SK-N-SH treated with all-trans-retinoic acid at 6 μM for 48 hours (cell line): ENCODE results near the gene PROCA1.

Experiments
- ATAC-seq: fragments of 200-7000 bp; cut with Tn5 transposase; 3 replicates; pipeline ENCODE4 v1.9.1; 2020; ENCODE audit warnings: mild to moderate bottlenecking, moderate library complexity
- ARNTL ChIP-seq: fragments of 450-650 bp; formaldehyde crosslinking; IDR thresholded peaks from 2 replicates; pipeline ENCODE4 v1.5.0; 2020; ENCODE audit warnings: low read depth, mild to moderate bottlenecking, moderate library complexity, borderline replicate concordance
- CSRNP3 ChIP-seq: fragments of 250-450 bp; sonication (Bioruptor Pico); IDR thresholded peaks from 2 replicates; pipeline ENCODE4 v1.5.1; 2021; ENCODE audit warnings: mild to moderate bottlenecking, moderate library complexity
- ESRRG ChIP-seq: fragments of 250-450 bp; sonication (Bioruptor Pico); IDR thresholded peaks from 2 replicates; pipeline ENCODE4 v1.6.1; 2021; ENCODE audit warnings: mild to moderate bottlenecking
- OSR1 ChIP-seq: fragments of 250-450 bp; sonication (Bioruptor Pico); IDR thresholded peaks from 2 replicates; pipeline ENCODE4 v1.8.0; 2022; ENCODE audit warnings: moderate library complexity, mild to moderate bottlenecking, inconsistent platforms
- PATZ1 ChIP-seq: fragments of 250-450 bp; sonication (Bioruptor Pico); IDR thresholded peaks from 2 replicates; pipeline ENCODE4 v1.8.0; 2020; ENCODE audit warnings: mild to moderate bottlenecking, moderate library complexity, borderline replicate concordance
- POU6F1 ChIP-seq: fragments of 250-450 bp; sonication (Bioruptor Pico); IDR thresholded peaks from 2 replicates; pipeline ENCODE4 v1.8.0; 2021; ENCODE audit warnings: low read depth, mild to moderate bottlenecking, moderate library complexity, borderline replicate concordance
- TCF4 ChIP-seq: fragments of 250-450 bp; sonication (Bioruptor Pico); IDR thresholded peaks from 2 replicates; pipeline ENCODE4 v1.8.0; 2021; ENCODE audit warnings: mild to moderate bottlenecking, moderate library complexity, borderline replicate concordance
- TSHZ2 ChIP-seq: fragments of 250-450 bp; sonication (Bioruptor Pico); IDR thresholded peaks from 2 replicates; pipeline ENCODE4 v1.5.0; 2020; ENCODE audit warnings: mild to moderate bottlenecking, moderate library complexity
- ZC3H10 ChIP-seq: fragments of 250-450 bp; sonication (Bioruptor Pico); IDR thresholded peaks from 2 replicates; pipeline ENCODE4 v1.5.1; 2021; ENCODE audit warnings: mild to moderate bottlenecking, moderate library complexity
- ZFP3 ChIP-seq: fragments of 250-450 bp; sonication (Bioruptor Pico); IDR thresholded peaks from 2 replicates; pipeline ENCODE4 v1.5.0; 2020; ENCODE audit warnings: mild to moderate bottlenecking, moderate library complexity
- ZFP30 ChIP-seq: fragments of 450-650 bp; formaldehyde crosslinking; IDR thresholded peaks from 2 replicates; pipeline ENCODE4 v1.5.0; 2022; ENCODE audit warnings: mild to moderate bottlenecking, moderate library complexity
- ZNF70 ChIP-seq: fragments of 450-650 bp; formaldehyde crosslinking; IDR thresholded peaks from 2 replicates; pipeline ENCODE4 v1.5.0; 2020; ENCODE audit warnings: mild to moderate bottlenecking, moderate library complexity
- ZNF8 ChIP-seq: fragments of 450-650 bp; formaldehyde crosslinking; IDR thresholded peaks from 2 replicates; pipeline ENCODE4 v1.5.0; 2020; ENCODE audit warnings: mild to moderate bottlenecking, moderate library complexity

The PROCA1 gene

GRCh38 chr17:28743243-28744103, 31.8 kb upstream of the PROCA1 start, which contains the start of gene TRAF4:
Gene TRAF4, plus strand, starts transcription at chr17:28744011. Its CDS starts 102 bp downstream, at chr17:28744113.
- peak; percentile 76 for ATAC-seq
- TF ChIP-seq ARNTL (CRISPR knock-in tag) (no peak), POU6F1 (CRISPR knock-in tag) (no peak), TCF4 (CRISPR knock-in tag) (no peak), TSHZ2 (CRISPR knock-in tag) (peak; percentile 5; the same call in 1 of the 2 replicates), PATZ1 (CRISPR knock-in tag) (peak; percentile 83; the same call in 1 of the 2 replicates), ESRRG (no peak), ZFP30 (CRISPR knock-in tag) (no peak)
- TF ChIP-seq, all 23 proteins: peak for 2

- no peak for ATAC-seq
- TF ChIP-seq PATZ1 (CRISPR knock-in tag) (no peak), OSR1 (CRISPR knock-in tag) (no peak), ZC3H10 (CRISPR knock-in tag) (no peak), ZNF70 (CRISPR knock-in tag) (no peak), ZNF8 (CRISPR knock-in tag) (no peak), POU6F1 (CRISPR knock-in tag) (no peak), ZFP3 (CRISPR knock-in tag) (no peak), ARNTL (CRISPR knock-in tag) (no peak), CSRNP3 (CRISPR knock-in tag) (no peak), TCF4 (CRISPR knock-in tag) (no peak)
These were observed 30.0 kb upstream of the PROCA1 start for GRCh38 chr17:28741358-28742349.
